ENCODE data around the gene KCNK13.
"Not testable (repeated sequence)": the region's sequence is repeated elsewhere in the genome, so short reads cannot be mapped to it uniquely, and the experiment has no call there.

KCNK13 gene

DNA sequence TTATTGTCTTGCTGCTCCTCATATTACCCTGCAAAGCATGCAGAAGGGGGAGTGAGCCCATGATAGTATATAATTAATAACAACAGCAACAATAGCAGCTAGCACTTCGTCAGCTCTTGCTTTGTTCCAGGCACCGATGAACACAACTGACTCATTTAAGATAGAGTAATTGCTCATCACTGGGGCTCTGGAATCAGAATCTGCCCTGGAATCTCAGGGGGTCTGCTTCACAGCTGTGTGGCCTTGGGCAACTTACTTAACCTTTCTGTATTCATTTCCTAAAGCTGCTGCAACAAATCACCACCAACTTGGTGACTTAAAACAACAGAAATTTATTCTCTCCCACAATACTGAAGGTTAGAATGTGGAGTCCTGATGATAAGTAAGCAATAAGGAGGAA is 139.6 kb downstream of the KCNK13 start:
- no peak for DNase-seq

DNA sequence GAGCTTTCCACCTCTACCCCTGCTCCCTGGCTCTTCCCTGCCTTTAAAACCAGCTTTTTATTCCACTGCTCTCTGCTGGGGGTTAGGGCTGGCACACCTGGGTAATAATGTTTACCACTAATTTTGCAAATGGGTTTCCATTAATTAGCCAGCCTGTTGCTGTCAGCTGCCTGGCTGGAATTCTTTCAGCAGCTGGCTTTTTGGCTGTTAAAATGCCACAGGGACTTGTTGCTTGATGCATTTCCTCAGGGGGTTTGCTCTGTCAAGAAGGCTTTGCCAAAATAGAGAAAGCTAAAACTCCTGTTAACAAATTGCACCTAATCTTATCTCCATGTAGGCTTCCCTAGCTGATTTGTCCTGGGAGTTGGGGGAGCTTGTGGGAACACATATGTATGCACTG is 142.7 kb downstream of the KCNK13 start:
- no peak for DNase-seq

DNA sequence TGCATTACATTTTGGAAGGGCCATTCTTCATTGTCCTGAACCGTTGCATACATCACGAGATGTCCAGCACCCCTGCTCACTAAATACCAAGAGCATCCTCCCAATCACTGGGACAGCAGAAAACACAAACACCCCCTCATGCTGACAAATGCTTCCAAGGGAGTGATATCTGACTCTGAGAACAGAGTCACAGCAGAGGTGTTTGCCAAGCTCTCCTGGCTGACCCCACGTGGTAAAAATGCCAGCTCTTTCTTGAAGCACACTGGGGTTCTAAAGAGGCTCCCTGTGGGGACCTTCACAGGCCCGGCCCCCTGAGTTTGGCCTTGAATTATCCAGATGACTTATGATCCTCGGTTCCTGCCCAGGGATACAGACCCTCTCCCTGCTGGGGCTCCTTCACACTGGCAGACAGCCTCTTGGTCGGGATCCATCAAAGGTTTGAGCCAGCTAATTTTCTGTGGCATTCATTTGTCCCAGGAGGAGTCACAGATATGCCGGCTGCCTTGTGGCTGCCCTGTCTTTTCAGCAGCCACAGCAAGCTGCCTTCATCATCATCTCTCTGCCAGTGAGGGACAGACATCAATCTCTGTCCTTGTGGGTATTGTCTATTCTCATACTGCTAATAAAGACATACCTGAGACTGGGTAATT is 151.4 kb downstream of the KCNK13 start:
- no peak for DNase-seq

DNA sequence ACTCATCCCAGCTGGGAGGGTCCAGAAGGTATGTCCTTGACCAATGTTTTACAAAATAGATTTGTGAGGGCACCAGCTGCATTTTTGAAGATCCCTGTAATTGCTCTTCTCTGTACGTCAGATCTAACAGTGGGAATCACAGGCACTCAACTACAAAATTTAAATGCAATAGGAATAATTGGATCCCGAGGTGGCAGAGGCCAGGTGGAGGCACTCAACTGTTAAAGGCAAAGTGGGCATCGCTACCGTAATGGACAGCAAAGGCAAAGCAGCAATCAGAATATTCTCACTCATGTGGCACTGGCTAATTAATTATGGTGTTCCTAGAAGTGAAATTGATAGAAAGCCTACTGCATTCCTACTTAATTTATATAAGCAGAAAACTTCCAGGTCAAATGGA is 166.7 kb downstream of the KCNK13 start:
- no peak for DNase-seq

DNA sequence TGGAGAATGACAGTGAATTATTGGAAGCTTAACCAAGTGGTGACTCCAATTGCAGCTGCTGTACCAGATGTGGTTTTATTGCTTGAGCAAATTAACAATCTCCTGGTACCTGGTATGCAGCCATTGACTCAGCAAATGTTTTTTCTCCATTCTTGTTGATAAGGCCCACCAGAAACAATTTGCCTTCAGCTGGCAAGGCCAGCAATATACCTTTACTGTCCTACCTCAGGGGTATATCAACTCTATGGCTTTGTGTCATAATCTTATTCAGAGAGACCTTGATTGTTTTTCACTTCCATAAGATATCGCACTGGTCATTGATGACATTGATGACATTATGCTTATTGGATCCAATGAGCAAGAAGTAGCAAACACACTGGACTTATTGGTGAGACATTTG is 168.1 kb downstream of the KCNK13 start:
- not testable (repeated sequence) for DNase-seq

All from activated CD4-positive, alpha-beta T cell treated with anti-CD3 and anti-CD28 coated beads for 4 hours (primary cell).